Measurements from ENCODE around the gene ACOX1.

- TF ChIP-seq POLR2AphosphoS5 (IDR thresholded peaks at IDR 0.05; ENCODE audit: low read depth, low read length) (no peak), TAF1 (IDR thresholded peaks at IDR 0.05; ENCODE audit: low read depth, low read length) (no peak), POLR2A (IDR thresholded peaks at IDR 0.05; ENCODE audit: low read depth, low read length) (no peak), SPI1 (IDR thresholded peaks at IDR 0.05; ENCODE audit: low read depth, low read length) (no peak), PAX5 (IDR thresholded peaks at IDR 0.05; ENCODE audit: insufficient read depth, low read length, severe bottlenecking) (no peak)
These were observed 51.6 kb downstream of the ACOX1 start for GRCh38 chr17:75927286-75927922.
